Activated CD8-positive, alpha-beta memory T cell treated with anti-CD3 and anti-CD28 coated beads for 24 hours (primary cell): ENCODE measurements around the gene POP4.
"Not testable (repeated sequence)": the region's sequence is repeated elsewhere in the genome, so short reads cannot be mapped to it uniquely, and the experiment has no call there.

Experiments
- DNase-seq: peaks from one replicate; pipeline ENCODE4 v3.0.0-alpha.2; 2020

The POP4 gene

GRCh38 chr19:29614046-29614445 is 8.0 kb downstream of the POP4 start:
- DNase-seq = no peak

GRCh38 chr19:29614780-29615179 is 8.7 kb downstream of the POP4 start:
- DNase-seq = no peak

DNA sequence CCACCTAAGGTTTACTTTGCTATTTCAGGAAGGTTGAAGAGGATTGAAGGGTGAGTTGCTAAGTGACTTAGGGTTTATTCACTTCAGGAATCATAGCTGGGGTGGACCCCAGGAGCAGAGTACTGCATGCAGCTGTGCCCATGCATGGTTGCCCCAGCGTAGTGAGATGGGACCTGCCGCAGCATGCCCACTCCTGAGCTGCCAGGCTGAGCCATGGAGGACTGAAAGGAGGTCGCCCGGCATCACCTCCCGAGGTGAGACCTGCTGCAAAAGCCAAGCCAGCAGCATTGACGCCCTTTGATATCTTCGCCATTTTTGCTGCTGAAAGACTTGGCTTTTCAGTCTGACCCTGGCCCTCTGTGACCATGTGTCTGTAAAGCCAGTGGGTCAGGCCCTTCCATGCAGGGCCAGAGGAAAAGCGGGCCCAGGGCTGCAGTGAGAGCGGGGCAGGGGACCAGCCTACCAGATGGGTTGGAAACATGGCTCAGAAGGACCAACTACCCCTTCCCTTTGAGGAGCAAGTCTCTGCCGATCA is 9.9 kb downstream of the POP4 start:
- no peak for DNase-seq

GRCh38 chr19:29616541-29616940 is 10.5 kb downstream of the POP4 start:
- DNase-seq = no peak

DNA sequence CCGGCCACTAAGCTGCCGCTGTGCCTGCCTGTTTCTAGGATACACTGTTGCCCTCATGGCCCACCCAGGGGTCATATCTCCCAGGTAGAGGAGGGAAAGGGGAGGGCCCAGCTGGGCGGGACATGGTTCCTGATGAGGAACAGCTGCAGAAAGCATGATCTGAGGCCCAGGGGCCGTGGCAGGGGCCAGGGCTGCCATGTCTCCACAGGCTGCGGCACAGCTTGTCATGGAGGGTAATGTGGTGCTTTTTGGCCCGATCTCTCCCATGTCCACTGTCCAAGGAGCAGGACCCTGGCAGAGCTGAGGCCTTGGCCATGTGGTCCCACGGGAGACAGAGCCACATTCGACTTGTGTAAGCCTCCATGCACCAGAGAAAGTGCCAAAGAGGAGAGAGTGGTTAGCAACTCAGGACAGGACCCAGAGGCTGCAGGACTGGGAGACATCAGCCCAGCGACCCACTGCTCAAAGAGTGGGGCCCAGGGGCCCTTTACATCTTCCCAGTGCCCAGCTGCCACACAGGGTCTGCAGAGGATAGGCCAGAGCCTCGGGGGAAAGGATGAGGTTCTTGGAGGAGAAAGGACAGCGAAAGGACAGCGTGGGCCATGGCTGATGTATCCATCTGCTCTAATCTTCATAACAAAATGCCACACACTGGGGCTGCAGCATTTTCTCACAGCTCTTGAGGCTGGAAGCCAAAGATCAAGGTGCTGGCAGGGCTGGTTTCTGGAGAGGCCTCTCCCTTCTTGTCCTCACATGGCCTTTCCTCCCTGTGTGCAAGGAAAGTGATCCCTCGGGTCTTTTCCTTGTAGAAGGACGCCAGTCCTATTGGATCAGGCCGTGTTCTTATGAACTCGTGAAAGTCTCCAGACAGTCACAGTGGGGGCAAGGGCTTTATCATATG is 11.5 kb downstream of the POP4 start:
- DNase-seq = no peak

GRCh38 chr19:29618434-29618833 is 12.4 kb downstream of the POP4 start:
- no peak for DNase-seq

DNA sequence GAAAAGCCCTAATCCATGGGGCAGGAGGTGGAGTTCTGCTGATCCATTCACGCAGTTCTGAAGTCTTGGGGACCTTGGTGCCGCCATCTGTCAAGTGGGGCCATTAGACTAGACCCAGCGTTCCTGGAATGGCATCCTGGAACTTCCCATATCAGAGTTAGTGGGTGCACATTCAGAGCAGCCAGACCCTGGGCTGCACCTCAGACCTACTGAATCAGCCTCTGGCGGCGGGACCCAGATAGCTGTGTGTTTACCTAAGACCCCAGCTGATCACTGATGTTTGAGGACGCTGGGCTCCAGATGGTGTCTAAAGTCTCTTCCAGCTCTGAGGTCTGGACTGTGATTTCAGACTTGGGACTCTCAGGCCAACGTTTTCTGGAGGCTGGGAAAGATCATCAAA is 12.8 kb downstream of the POP4 start:
- DNase-seq = no peak

DNA sequence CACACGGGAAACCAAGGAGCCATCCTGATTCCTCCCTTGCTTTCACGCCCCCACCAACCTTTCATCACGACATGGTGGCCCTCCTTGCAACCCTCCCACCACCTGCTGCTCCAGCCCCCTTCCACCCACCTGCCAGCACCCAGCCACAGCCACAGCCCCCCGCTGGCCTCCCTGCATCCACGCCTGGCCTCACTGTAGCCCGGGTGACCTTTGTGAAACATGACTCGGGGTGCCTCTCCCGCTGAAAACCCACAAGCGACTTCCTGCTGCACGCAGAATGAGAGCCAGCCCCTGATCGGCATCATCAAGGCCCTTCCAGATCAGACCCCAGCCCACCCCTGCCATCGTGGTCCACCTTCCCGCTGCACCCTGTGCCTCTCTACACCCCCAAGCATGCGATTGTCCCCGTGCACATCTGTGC is 14.9 kb downstream of the POP4 start:
- DNase-seq = peak; percentile 83

GRCh38 chr19:29622166-29623070 is 16.3 kb downstream of the POP4 start:
- DNase-seq = peak; percentile 82

GRCh38 chr19:29623726-29624488 is 17.8 kb downstream of the POP4 start:
- DNase-seq = peak; percentile 81

GRCh38 chr19:29624489-29625185 is 18.6 kb downstream of the POP4 start:
- DNase-seq = no peak

GRCh38 chr19:29625186-29625651 is 19.1 kb downstream of the POP4 start:
- no peak for DNase-seq

DNA sequence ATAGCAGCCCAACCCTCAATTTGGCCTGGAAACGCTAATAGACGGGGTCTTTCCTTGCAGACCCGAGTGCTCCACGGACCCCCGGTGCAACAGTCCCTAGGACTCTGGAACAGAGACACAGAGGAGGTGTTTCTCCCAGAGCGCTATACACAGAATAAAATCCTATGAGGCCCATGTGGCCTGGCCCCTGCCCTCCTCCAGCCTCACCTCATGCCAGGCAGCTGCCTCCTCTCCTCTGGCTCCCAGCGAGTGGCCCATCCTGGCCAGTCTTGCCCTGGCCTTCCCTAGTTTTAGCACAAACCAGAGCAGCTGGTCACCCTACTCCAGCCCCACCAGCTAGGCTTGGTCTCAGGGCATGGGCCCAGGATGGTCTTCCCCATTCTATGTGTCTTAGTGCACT is 20.3 kb downstream of the POP4 start:
- DNase-seq = no peak

GRCh38 chr19:29626832-29627231 is 20.7 kb downstream of the POP4 start:
- not testable (repeated sequence) for DNase-seq

DNA sequence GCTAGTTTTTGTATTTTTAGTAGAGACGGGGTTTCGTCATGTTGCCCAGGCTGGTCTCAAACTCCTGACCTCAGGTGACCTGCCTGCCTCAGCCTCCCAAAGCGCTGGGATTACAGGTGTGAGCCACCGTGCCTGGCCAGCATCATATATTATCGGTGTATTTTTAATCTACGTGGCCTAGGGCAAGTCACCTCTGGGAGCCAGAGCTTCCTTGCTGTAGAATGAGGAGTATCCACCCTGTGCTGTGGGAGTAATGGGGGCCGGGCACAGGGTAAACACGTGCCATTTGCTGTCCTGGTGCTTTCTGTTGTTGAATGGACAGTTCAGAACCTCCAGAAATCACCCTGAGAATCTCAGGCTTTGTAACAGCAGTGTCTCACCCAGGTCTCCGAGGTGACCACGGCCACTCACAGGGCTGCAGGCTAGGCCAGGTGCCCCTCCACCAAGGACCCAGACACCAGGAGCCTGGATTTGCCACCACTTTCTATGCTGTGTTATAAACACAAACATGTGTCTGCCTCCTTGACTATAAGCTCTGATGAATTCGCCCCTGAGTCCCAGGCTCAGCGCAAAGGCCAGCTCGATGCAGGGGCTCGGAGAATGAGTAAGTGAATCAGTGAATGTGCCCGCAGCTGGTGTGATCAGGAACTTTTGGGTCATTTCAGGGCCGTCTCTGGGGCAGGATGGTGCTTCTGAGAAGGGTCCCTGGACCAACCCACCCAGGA is 22.7 kb downstream of the POP4 start:
- DNase-seq = no peak

DNA sequence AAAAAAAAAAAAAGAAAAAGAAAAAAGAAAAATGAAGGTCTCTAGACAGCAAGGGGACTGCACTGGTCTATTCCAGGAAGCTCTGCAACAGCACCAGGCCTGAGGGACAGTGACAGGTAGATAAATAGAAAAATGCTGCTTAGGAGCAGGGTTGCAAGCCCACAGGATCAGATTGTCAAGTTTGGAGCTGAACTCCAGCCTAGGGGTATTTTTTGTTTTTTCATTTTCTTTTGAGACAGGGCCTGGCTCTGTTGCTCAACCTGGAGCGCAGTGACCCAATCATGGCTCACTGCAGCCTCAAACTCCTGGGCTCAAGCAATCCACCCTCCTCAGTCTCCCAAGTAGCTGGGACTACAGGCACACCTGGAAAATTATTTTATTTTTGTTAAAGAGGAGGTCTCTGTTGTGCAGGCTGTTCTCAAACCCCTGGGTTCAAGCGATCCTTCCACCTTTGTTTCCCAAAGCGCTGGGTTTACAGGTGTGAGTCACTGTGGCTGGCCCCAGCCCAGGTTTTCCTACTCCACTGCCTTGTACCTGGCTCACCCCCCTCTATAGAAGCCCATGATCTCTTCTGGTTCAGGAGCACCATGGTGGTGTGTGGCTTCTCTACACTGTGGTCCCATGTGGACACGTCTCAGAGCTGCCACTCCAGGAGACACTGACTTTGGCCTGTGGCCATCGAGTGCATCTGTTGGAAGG is 23.9 kb downstream of the POP4 start:
- DNase-seq = no peak

DNA sequence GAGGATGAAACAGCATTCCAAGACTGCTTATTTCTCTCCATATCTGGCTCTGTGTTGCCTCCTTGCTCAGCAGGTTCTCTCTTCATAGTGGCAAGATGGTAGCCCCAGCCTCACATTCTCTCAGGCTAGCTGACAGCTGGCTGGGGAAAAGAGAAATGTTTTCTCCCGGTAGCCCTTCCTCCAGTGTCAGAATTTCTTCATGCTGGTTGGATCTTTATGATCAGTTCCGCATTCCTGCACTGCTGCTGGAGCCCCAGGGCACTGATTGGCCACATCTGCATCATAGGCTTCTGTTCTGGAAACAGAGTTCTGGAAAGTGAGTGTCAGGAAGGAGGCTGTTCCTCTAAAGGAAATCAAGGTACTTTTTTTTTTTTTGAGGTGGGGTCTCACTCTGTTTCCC is 24.6 kb downstream of the POP4 start:
- no peak for DNase-seq

GRCh38 chr19:29631450-29631849 is 25.4 kb downstream of the POP4 start:
- DNase-seq = no peak

GRCh38 chr19:29634002-29634401 is 27.9 kb downstream of the POP4 start:
- no peak for DNase-seq

DNA sequence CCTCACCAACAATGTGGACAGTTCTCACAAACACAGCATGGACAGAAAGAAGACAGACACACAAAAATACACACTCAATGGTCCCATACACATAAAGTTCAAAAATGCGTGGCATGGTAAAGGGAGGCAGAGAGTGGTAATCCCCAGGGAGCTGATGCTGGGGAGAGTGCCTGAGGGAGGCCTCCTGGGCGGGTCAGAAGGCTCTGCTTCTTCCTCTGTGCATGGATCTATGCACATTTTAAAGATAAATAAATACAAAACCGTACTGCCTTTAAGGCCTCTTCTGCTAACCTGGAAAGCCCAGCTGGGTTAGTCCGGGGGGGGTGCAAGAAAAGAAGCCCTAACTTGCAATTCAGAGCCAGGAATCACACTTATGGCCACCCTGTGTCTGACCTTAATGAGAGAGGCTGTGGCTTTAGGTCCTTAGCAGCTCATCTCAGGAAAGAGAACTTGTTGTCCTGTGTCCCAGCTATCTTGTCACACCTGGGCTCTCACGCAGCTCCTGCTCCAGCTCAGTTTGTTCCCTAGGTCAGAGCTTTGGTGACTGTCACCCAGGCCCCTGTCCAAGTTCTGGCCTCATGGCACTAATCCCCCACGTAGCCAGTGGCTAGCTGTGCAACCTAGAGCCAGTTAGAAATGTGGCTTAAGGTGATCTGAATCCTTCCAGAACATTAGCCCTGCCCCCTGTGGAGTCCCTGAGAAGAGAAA is 28.5 kb downstream of the POP4 start:
- DNase-seq = no peak
